ENCODE data around the gene DAZAP2. TPM values are rescaled to one million over a fixed set of nuclear protein-coding genes. Genes with fewer than 3 reads are reported as not detected.

The DAZAP2 gene
- polyA plus RNA-seq, 3 donors: 975 to 2,004 (median 1,697) TPM

DNA sequence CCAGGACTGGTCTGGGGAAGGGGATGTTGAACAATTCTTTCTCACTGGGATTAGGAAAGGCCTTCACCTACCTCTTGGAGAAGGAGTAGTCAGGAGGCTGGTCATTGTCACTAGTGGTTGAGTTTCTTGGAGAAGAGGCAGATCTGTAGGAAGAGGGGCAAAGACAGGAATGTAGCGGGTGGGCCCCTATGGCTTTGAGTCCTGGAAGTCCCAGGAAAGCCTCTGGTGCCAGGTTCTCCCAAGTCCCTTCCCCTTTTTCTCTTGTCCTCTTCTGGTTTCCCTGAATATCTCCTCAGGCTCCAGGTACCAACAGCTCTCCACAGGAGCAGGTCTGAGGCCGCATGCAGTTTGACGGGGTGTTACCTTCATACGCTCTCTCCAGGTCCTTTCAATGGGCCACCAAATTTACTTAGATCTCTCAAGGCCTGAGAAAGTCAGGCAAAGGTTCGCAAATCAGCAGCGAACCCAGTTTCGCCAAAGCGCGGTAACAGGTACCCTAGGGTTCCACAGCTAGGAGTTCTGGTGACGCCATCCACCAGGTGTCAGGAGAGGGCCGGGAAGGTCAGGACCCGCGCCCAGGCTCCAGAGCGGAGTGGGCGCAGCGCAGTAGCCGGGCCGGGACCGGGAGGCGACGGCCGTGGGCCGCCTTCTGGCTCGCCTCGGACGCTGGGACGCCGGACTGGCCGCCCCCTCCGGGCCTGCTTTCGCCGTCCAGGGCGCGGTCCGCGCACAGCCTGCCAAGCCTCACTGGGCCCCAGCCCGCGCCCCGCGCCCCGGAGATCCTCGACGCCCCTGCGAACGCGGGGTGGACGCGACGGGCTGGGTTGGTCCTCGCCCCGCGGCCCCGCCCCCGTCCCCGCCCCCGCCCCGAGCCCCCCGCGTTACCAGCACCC lies 30.8 kb downstream of the DAZAP2 start:
- H3K4me2 ChIP-seq (replicated peaks; ENCODE audit: extremely low read depth, low read length, poor library complexity, severe bottlenecking): peak overlapping the region; percentile 93
- H2AFZ ChIP-seq (ENCODE audit: insufficient read depth, low read depth, low read length, poor library complexity, severe bottlenecking): peak overlapping the region; percentile 87
- intact Hi-C loops (cut with micrococcal nuclease): loop anchor here in 1 of 2 donors (10.0 kb wide), 2 partner anchors 55 to 75 kb away; partner anchors contain the start of genes CELA1 and POU6F1
- TF ChIP-seq, protein P1, sequence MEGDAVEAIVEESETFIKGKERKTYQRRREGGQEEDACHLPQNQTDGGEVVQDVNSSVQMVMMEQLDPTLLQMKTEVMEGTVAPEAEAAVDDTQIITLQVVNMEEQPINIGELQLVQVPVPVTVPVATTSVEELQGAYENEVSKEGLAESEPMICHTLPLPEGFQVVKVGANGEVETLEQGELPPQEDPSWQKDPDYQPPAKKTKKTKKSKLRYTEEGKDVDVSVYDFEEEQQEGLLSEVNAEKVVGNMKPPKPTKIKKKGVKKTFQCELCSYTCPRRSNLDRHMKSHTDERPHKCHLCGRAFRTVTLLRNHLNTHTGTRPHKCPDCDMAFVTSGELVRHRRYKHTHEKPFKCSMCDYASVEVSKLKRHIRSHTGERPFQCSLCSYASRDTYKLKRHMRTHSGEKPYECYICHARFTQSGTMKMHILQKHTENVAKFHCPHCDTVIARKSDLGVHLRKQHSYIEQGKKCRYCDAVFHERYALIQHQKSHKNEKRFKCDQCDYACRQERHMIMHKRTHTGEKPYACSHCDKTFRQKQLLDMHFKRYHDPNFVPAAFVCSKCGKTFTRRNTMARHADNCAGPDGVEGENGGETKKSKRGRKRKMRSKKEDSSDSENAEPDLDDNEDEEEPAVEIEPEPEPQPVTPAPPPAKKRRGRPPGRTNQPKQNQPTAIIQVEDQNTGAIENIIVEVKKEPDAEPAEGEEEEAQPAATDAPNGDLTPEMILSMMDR (IDR thresholded peaks at IDR 0.05): no peak
- H3K9me3 Mint-ChIP-seq: peaks cover 0 to 8% (median 2%) of the 10 kb centered on the region in 7 donors
- peaks cover 0 to 15% of the 10 kb centered on the region in 2 donors for H3K36me3 Mint-ChIP-seq
- H3K27ac Mint-ChIP-seq: peak overlapping the region in 1 of 7 donors; percentile 68
- H3K4me1 ChIP-seq (ENCODE audit: control insufficient read depth in 1 of 2, insufficient read depth in 2 of 2, low read length in 2 of 2): peaks cover 16 to 21% of the 10 kb centered on the region in 2 donors
- DNase-seq: peak in 1 of 3 donors; percentile 22
- H3K4me3 Mint-ChIP-seq: peak overlapping the region; percentile 87 to 93
- H3K27me3 ChIP-seq (ENCODE audit: control insufficient read depth in 2 of 2, insufficient read depth in 2 of 2, low read length in 2 of 2): peaks cover 20 to 35% of the 10 kb centered on the region in 2 donors
- WGBS (ENCODE audit: insufficient coverage): 7% methylated on average over 48 of the region's 59 CpGs
- H3K27me3 Mint-ChIP-seq (ENCODE audit: low read depth in 3 of 3): peaks cover 35 to 51% (median 41%) of the 10 kb centered on the region in 3 donors
- no peaks in the 10 kb centered on the region for H4K20me1 ChIP-seq (ENCODE audit: insufficient read depth, low read length)
- no peak overlapping the region for H3K27ac ChIP-seq (ENCODE audit: low read depth in 1 of 2, low read length in 2 of 2)
- H3K9me3 ChIP-seq (replicated peaks in 1 of 2; ENCODE audit: control insufficient read depth in 1 of 2, insufficient read depth in 1 of 2, low read length in 2 of 2): peaks cover 0 to 5% of the 10 kb centered on the region in 2 donors
- peaks cover 18% of the 10 kb centered on the region for H3K4me1 Mint-ChIP-seq
- peak overlapping the region; percentile 16 to 90 (median 75) for H3K4me3 ChIP-seq (replicated peaks in 1 of 3; ENCODE audit: low read depth in 2 of 3, low read length in 3 of 3)
- no peaks in the 10 kb centered on the region for H3K79me2 ChIP-seq (ENCODE audit: insufficient read depth, low read length)
- no peaks in the 10 kb centered on the region for H3K36me3 ChIP-seq (replicated peaks in 1 of 2; ENCODE audit: control insufficient read depth in 1 of 2, insufficient read depth in 2 of 2, low read length in 2 of 2)
- peak overlapping the region; percentile 69 for H3K9ac ChIP-seq (ENCODE audit: insufficient read depth, low read length, poor library complexity, severe bottlenecking)

DNA sequence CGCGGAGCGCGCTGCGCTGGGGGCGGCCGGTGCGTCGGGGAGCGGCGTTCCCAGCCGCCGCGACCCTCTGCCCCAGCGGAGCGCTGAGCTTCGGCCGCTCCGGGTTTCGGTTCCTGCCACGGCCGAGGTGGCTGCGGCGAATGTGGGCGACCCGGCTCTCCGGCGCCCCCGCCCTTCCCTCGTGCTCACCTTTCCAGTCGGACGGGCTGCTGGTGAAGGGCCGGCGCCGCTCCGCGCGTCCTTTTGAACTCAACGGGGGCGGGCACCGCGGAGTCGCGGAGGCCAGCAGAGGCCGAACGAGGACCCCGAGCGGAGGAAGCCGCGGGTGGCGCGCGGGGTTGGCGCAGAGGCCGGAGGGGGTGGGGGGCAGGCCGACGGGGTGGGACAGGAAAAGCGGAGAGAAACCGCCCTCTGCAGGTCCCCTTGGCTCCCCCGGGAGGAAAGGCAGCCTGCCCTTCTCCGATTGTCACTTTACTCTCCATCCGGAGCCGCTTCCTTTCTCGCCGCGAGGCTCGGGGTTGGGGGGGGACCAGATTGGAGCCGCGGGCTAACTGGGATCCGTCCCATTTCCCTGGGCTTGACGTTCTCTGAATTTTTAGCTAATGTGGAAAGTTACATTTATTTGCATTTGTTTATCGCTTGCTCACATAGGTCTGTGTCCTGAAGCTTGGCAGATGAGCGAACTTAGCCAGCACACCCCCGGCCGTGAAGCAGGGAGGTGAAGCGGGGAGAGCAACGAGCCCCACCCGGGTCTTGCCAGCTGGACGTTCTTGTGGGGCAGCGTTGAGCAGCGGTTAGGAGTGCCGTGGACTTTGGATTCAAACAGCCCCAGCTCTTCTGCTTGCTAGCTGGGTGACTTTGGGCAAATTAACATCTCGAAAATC lies 31.7 kb downstream of the DAZAP2 start, which contains the start of gene SMAGP:
TSS of gene SMAGP (minus strand) at position 349 of the 884 bp plus-strand sequence. CDS start 1,137 bp downstream, outside the sequence.
- TF ChIP-seq, protein P1 (IDR thresholded peaks at IDR 0.05): no peak
- H3K36me3 ChIP-seq (replicated peaks in 1 of 2; ENCODE audit: control insufficient read depth in 1 of 2, insufficient read depth in 2 of 2, low read length in 2 of 2): no peaks in the 10 kb centered on the region
- H4K20me1 ChIP-seq (ENCODE audit: insufficient read depth, low read length): no peaks in the 10 kb centered on the region
- H3K27me3 Mint-ChIP-seq (ENCODE audit: low read depth in 3 of 3): peaks cover 35 to 51% (median 41%) of the 10 kb centered on the region in 3 donors
- H3K4me1 Mint-ChIP-seq: peaks cover 18% of the 10 kb centered on the region
- peaks cover 0 to 8% (median 2%) of the 10 kb centered on the region in 7 donors for H3K9me3 Mint-ChIP-seq
- peak within 1 kb of the TSS in 4 of 7 donors; percentile 18 to 69 (median 46) for H3K27ac Mint-ChIP-seq
- peak within 1 kb of the TSS; percentile 87 for H2AFZ ChIP-seq (ENCODE audit: insufficient read depth, low read depth, low read length, poor library complexity, severe bottlenecking)
- peak in 2 of 3 donors; percentile 42 to 43 for DNase-seq
- H3K4me1 ChIP-seq (ENCODE audit: control insufficient read depth in 1 of 2, insufficient read depth in 2 of 2, low read length in 2 of 2): peaks cover 16 to 21% of the 10 kb centered on the region in 2 donors
- intact Hi-C loops (cut with micrococcal nuclease): no loop called here
- H3K4me3 ChIP-seq (replicated peaks in 1 of 3; ENCODE audit: low read depth in 2 of 3, low read length in 3 of 3): peak within 1 kb of the TSS; percentile 62 to 90 (median 75)
- peak within 1 kb of the TSS; percentile 95 to 98 for H3K4me3 Mint-ChIP-seq
- H3K27ac ChIP-seq (ENCODE audit: low read depth in 1 of 2, low read length in 2 of 2): no peak within 1 kb of the TSS
- peaks cover 0 to 5% of the 10 kb centered on the region in 2 donors for H3K9me3 ChIP-seq (replicated peaks in 1 of 2; ENCODE audit: control insufficient read depth in 1 of 2, insufficient read depth in 1 of 2, low read length in 2 of 2)
- H3K79me2 ChIP-seq (ENCODE audit: insufficient read depth, low read length): no peaks in the 10 kb centered on the region
- H3K4me2 ChIP-seq (replicated peaks; ENCODE audit: extremely low read depth, low read length, poor library complexity, severe bottlenecking): peak within 1 kb of the TSS; percentile 93
- H3K36me3 Mint-ChIP-seq: peaks cover 0 to 15% of the 10 kb centered on the region in 2 donors
- peaks cover 20 to 35% of the 10 kb centered on the region in 2 donors for H3K27me3 ChIP-seq (ENCODE audit: control insufficient read depth in 2 of 2, insufficient read depth in 2 of 2, low read length in 2 of 2)
- under 1% methylated on average over 60 of the region's 83 CpGs for WGBS (ENCODE audit: insufficient coverage)
- peak within 1 kb of the TSS; percentile 69 for H3K9ac ChIP-seq (ENCODE audit: insufficient read depth, low read length, poor library complexity, severe bottlenecking)

All from CD14-positive monocyte (primary cell).